Activated CD8-positive, alpha-beta T cell treated with anti-CD3 and anti-CD28 coated beads for 36 hours (primary cell): ENCODE data around the gene INPP5D. TPM values are rescaled to one million over a fixed set of nuclear protein-coding genes. Genes with fewer than 3 reads are reported as not detected.
A peak's percentile ranks its signal among the peaks of the same experiment; 100 is the strongest.

ENCODE experiments used
- ATAC-seq: fragments of 200-7000 bp; cut with Tn5 transposase; one replicate; pipeline ENCODE4 v1.10.0; 2021; ENCODE audit warnings: mild to moderate bottlenecking, moderate library complexity
- CTCF ChIA-PET: fragments of 350-600 bp; sonication (Branson Sonifier 250); formaldehyde crosslinking; loops from one replicate; lab custom pipeline; 2021; ENCODE audit warnings: antibody characterized with exemption; lab: Charles Lee
- POLR2A ChIA-PET: fragments of 350-600 bp; sonication (Branson Sonifier 250); formaldehyde crosslinking; loops from one replicate; lab custom pipeline; 2021; ENCODE audit warnings: antibody characterized with exemption; lab: Charles Lee
- DNase-seq: peaks from one replicate; pipeline ENCODE4 v3.0.0-alpha.2; 2020
- H3K27ac Mint-ChIP-seq: one replicate; pipeline ENCODE4 v1.8.0; 2021; ENCODE audit warnings: mild to moderate bottlenecking, mixed read lengths
- H3K27me3 Mint-ChIP-seq: one replicate; pipeline ENCODE4 v1.8.0; 2021; ENCODE audit warnings: mixed read lengths
- H3K36me3 Mint-ChIP-seq: one replicate; pipeline ENCODE4 v1.8.0; 2021; ENCODE audit warnings: low read depth, mixed read lengths
- H3K4me1 Mint-ChIP-seq: one replicate; pipeline ENCODE4 v1.8.0; 2021; ENCODE audit warnings: low read depth, mixed read lengths
- H3K4me3 Mint-ChIP-seq: one replicate; pipeline ENCODE4 v1.8.0; 2021; ENCODE audit warnings: mild to moderate bottlenecking, moderate library complexity, mixed read lengths
- H3K9me3 Mint-ChIP-seq: one replicate; pipeline ENCODE4 v1.8.0; 2021; ENCODE audit warnings: mixed read lengths
- CTCF ChIP-seq: fragments of 200-600 bp; IDR thresholded peaks from one replicate; pipeline ENCODE4 v1.8.0; 2022; ENCODE audit warnings: antibody characterized with exemption, mild to moderate bottlenecking
- intact Hi-C: fragments of 100-400 bp; cut with micrococcal nuclease; formaldehyde crosslinking; loops from one replicate; pipeline ENCODE4 v1.10.0; 2022
- total RNA-seq, 2 experiments: library from RNA; stranded (reverse); gene quantifications; one replicate each; pipeline ENCODE4 v1.2.3, GENCODE V29; 2021

The INPP5D gene
- total RNA-seq, 2 experiments from 2014 or later: 38.6 to 40.2 TPM

DNA sequence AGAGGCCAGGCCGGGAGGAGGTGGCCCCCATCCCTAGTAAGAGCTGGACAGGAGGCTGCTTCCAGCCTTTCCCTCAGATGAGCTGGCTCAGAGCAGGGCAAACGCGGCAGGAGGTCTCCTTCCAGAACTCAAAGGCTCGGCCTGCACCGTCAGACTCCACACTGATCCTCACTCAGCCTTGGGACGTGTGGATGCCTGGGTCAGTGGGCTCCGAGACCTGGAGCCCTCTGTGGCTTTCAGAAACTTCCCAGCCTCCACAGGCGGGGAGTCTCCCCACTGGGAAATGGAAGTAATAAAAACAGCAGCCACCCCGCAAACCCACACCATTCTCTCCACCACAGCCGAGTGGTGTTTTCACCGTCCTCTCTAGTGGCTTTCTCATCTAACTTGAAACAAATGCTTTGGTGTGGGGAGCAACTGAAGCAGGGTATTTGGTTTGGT lies 54.3 kb downstream of the INPP5D start:
- Mint-ChIP-seq H3K9me3 (no peaks in the 10 kb centered on the region), H3K27me3 (no peaks in the 10 kb centered on the region), H3K4me3 (no peak overlapping the region), H3K27ac (peak overlapping the region; percentile 22), H3K36me3 (peaks cover 10% of the 10 kb centered on the region), H3K4me1 (peaks cover 65% of the 10 kb centered on the region)
- ChIA-PET POLR2A (interaction anchor here (1.6 kb wide), 1 partner anchor 14 kb away, joined by 4 read pairs; no protein-coding TSS in a partner anchor), CTCF (interaction anchor here (1.9 kb wide), 1 partner anchor 61 kb away, joined by 8 read pairs; no protein-coding TSS in a partner anchor)
- ATAC-seq (peak; percentile 75), DNase-seq (peak; percentile 45)
- TF ChIP-seq CTCF: no peak
- intact Hi-C loops: no loop called here

GRCh38 chr2:233115121-233115520 lies 55.0 kb downstream of the INPP5D start:
- peaks cover 68% of the 10 kb centered on the region for H3K4me1 Mint-ChIP-seq
- POLR2A ChIA-PET: interaction anchor here (1.2 kb wide), 1 partner anchor 55 kb away, joined by 3 read pairs; the partner anchor contains the start of gene INPP5D

GRCh38 chr2:233115741-233116140 lies 55.6 kb downstream of the INPP5D start:
- no peak for TF ChIP-seq CTCF
- no peak for DNase-seq
- no peak overlapping the region for H3K4me3 Mint-ChIP-seq
- peaks cover 14% of the 10 kb centered on the region for H3K36me3 Mint-ChIP-seq
- H3K27ac Mint-ChIP-seq: no peak overlapping the region
- peaks cover 66% of the 10 kb centered on the region for H3K4me1 Mint-ChIP-seq
- ATAC-seq: no peak
- ChIA-PET CTCF (interaction anchor here (1.9 kb wide), 1 partner anchor 62 kb away, joined by 8 read pairs; no protein-coding TSS in a partner anchor), POLR2A (interaction anchor here (1.0 to 1.2 kb wide), 2 partner anchors 15 to 56 kb away, joined by 3 read pairs; partner anchors contain the start of gene INPP5D)
- intact Hi-C loops: no loop called here
- H3K27me3 Mint-ChIP-seq: no peaks in the 10 kb centered on the region
- H3K9me3 Mint-ChIP-seq: no peaks in the 10 kb centered on the region

More at GRCh38 chr2:233115121-233115520, 55.0 kb downstream of the INPP5D start:
- Mint-ChIP-seq H3K27ac (no peak overlapping the region), H3K27me3 (no peaks in the 10 kb centered on the region), H3K9me3 (no peaks in the 10 kb centered on the region), H3K4me3 (no peak overlapping the region), H3K36me3 (peaks cover 11% of the 10 kb centered on the region)
- CTCF ChIA-PET: interaction anchor here (1.9 kb wide), 1 partner anchor 61 kb away, joined by 8 read pairs; no protein-coding TSS in a partner anchor
- intact Hi-C loops: no loop called here
- no peak for TF ChIP-seq CTCF
- ATAC-seq (no peak), DNase-seq (no peak)

GRCh38 chr2:233116946-233117345 lies 56.8 kb downstream of the INPP5D start:
- Mint-ChIP-seq H3K4me3 (no peak overlapping the region), H3K4me1 (peaks cover 63% of the 10 kb centered on the region), H3K9me3 (no peaks in the 10 kb centered on the region), H3K27ac (no peak overlapping the region), H3K36me3 (peaks cover 16% of the 10 kb centered on the region), H3K27me3 (no peaks in the 10 kb centered on the region)
- TF ChIP-seq CTCF: no peak
- POLR2A ChIA-PET: no interaction called here
- ATAC-seq (no peak), DNase-seq (no peak)
- intact Hi-C loops: no loop called here
- CTCF ChIA-PET: no interaction called here

GRCh38 chr2:233117351-233117750 lies 57.2 kb downstream of the INPP5D start:
- Mint-ChIP-seq H3K27ac (no peak overlapping the region), H3K4me1 (peaks cover 63% of the 10 kb centered on the region), H3K9me3 (no peaks in the 10 kb centered on the region), H3K36me3 (peaks cover 20% of the 10 kb centered on the region), H3K4me3 (no peak overlapping the region), H3K27me3 (no peaks in the 10 kb centered on the region)
- ATAC-seq (no peak), DNase-seq (no peak)
- intact Hi-C loops: no loop called here
- CTCF ChIA-PET: no interaction called here
- no peak for TF ChIP-seq CTCF
- POLR2A ChIA-PET: no interaction called here
